Osteocyte (in vitro differentiated cells): ENCODE measurements around the gene PI4KA. TPM values are rescaled to one million over a fixed set of nuclear protein-coding genes. Genes with fewer than 3 reads are reported as not detected.

ENCODE experiments used
- DNase-seq: peaks from one replicate; pipeline ENCODE4 v3.0.0; 2021; ENCODE audit warnings: mixed read lengths; ENCODE audit not compliant: unreplicated experiment; ENCODE audit errors: extremely low spot score
- H3K27ac Mint-ChIP-seq: one replicate; pipeline ENCODE4 v1.8.0; 2021; ENCODE audit warnings: mild to moderate bottlenecking, mixed read lengths; ENCODE audit not compliant: unreplicated experiment
- H3K27me3 Mint-ChIP-seq: one replicate; pipeline ENCODE4 v1.8.0; 2021; ENCODE audit warnings: mixed read lengths; ENCODE audit not compliant: unreplicated experiment
- H3K36me3 Mint-ChIP-seq: one replicate; pipeline ENCODE4 v1.8.0; 2021; ENCODE audit warnings: mixed read lengths; ENCODE audit not compliant: unreplicated experiment
- H3K4me1 Mint-ChIP-seq: one replicate; pipeline ENCODE4 v1.8.0; 2021; ENCODE audit warnings: mixed read lengths; ENCODE audit not compliant: unreplicated experiment
- H3K4me3 Mint-ChIP-seq: one replicate; pipeline ENCODE4 v1.8.0; 2021; ENCODE audit warnings: mild to moderate bottlenecking, moderate library complexity, mixed read lengths; ENCODE audit not compliant: unreplicated experiment
- H3K9me3 Mint-ChIP-seq: one replicate; pipeline ENCODE4 v1.8.0; 2021; ENCODE audit warnings: mixed read lengths; ENCODE audit not compliant: unreplicated experiment
- total RNA-seq: library from RNA; stranded (reverse); gene quantifications from 2 replicates; pipeline ENCODE4 v1.2.1, GENCODE V29; 2021
- TF ChIP-seq, protein P1 (sequence below): fragments of 200-600 bp; sonication (generic); IDR thresholded peaks from 2 replicates; pipeline ENCODE4 v1.5.0; 2021; ENCODE audit warnings: antibody characterized with exemption, mild to moderate bottlenecking, moderate library complexity

PI4KA gene
- total RNA-seq, 1 donor from 2014 or later = 108 TPM

DNA sequence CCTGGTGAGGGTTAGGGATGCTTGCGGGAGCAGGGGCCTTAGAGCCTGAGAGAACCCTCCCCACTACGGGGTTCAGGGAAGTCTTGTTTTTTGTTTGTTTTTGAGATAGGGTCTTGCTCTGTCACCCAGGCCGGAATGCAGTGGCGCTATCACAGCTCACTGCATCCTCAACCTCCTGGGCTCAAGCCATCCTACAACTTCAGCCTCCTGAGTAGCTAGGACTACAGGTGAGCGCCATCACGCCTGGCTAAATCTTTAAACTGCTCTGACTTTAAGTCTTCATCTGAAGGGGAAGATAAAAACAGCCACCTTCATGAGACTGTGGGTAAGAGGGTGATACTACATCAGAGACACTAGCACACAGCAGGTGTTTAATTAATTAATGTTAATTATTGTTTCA, 56.2 kb downstream of the PI4KA start:
- TF ChIP-seq, protein P1, sequence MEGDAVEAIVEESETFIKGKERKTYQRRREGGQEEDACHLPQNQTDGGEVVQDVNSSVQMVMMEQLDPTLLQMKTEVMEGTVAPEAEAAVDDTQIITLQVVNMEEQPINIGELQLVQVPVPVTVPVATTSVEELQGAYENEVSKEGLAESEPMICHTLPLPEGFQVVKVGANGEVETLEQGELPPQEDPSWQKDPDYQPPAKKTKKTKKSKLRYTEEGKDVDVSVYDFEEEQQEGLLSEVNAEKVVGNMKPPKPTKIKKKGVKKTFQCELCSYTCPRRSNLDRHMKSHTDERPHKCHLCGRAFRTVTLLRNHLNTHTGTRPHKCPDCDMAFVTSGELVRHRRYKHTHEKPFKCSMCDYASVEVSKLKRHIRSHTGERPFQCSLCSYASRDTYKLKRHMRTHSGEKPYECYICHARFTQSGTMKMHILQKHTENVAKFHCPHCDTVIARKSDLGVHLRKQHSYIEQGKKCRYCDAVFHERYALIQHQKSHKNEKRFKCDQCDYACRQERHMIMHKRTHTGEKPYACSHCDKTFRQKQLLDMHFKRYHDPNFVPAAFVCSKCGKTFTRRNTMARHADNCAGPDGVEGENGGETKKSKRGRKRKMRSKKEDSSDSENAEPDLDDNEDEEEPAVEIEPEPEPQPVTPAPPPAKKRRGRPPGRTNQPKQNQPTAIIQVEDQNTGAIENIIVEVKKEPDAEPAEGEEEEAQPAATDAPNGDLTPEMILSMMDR = no peak
- H3K27me3 Mint-ChIP-seq = no peaks in the 10 kb centered on the region
- H3K9me3 Mint-ChIP-seq = no peaks in the 10 kb centered on the region
- DNase-seq = no peak
- H3K4me1 Mint-ChIP-seq = peaks cover 9% of the 10 kb centered on the region
- peaks cover 69% of the 10 kb centered on the region for H3K36me3 Mint-ChIP-seq
- H3K4me3 Mint-ChIP-seq = no peak overlapping the region
- H3K27ac Mint-ChIP-seq = no peak overlapping the region

DNA sequence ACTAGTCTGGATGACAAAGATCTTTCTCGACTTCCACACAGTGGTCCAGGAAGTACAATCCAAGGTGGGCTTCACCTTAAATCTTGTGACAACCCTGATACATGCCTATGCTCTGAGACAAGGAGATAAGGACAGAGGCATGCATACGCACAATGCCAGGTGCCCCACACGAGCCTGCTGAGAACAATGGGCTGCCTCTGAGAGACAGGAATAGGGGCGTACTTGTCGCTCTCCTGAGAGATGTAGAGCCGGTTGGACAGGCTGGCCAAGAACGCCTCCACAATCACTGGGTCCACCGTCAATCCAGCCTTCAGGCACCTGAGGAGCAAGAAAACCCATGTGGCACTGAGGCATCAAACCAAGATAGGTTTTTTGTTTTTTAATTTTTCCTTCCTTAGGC, 59.2 kb downstream of the PI4KA start:
- no peaks in the 10 kb centered on the region for H3K4me1 Mint-ChIP-seq
- no peak overlapping the region for H3K4me3 Mint-ChIP-seq
- H3K27ac Mint-ChIP-seq = no peak overlapping the region
- DNase-seq = no peak
- H3K9me3 Mint-ChIP-seq = no peaks in the 10 kb centered on the region
- TF ChIP-seq, protein P1 = no peak
- H3K36me3 Mint-ChIP-seq = peaks cover 71% of the 10 kb centered on the region
- no peaks in the 10 kb centered on the region for H3K27me3 Mint-ChIP-seq

DNA sequence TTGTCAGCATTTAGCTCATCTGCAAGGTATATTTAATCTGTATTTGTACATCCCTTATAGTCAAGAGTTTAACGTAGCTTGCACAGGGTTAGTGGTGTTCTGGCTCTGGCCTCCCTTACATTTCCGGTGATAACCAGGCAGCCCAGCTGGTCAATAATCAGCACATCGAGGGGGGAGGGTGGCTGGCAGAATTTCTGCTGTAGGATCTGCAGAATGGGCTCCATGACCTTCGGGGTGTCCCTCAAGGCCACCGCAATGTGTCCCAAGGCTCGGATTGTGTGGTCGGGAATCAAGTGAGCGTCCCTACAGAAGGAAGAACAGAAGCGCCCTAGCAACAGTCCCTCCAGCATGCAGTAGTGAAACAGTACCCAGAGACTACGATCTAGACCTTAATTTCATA, 59.6 kb downstream of the PI4KA start:
- TF ChIP-seq, protein P1 = no peak
- H3K27ac Mint-ChIP-seq = no peak overlapping the region

DNA sequence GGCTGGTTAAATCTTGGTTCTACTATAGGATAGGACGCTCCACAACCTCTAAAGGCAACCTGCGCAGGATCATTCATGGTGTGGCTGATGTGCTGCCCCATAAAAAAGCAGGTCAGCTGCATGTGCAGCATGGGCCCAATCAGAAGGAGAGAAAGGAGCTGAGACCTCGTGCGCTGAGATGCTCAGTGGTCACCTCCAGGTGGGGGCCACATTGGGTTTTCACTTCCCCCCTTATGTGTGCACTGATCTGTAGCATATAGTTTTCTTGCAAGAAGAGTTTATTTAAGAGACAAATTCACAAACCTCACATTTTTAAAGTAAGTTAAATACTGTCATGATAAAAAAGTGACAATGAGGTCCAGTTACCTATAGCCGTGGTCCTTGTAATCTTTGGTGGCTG, 60.4 kb downstream of the PI4KA start:
- H3K4me3 Mint-ChIP-seq = no peak overlapping the region
- peaks cover 64% of the 10 kb centered on the region for H3K36me3 Mint-ChIP-seq
- no peak overlapping the region for H3K27ac Mint-ChIP-seq
- H3K4me1 Mint-ChIP-seq = no peaks in the 10 kb centered on the region
- no peaks in the 10 kb centered on the region for H3K9me3 Mint-ChIP-seq
- TF ChIP-seq, protein P1 = no peak
- no peak for DNase-seq
- H3K27me3 Mint-ChIP-seq = no peaks in the 10 kb centered on the region

More for the DNA sequence above, 59.6 kb downstream of the PI4KA start:
- Mint-ChIP-seq H3K4me1 (no peaks in the 10 kb centered on the region), H3K9me3 (no peaks in the 10 kb centered on the region), H3K36me3 (peaks cover 68% of the 10 kb centered on the region), H3K4me3 (no peak overlapping the region), H3K27me3 (no peaks in the 10 kb centered on the region)
- DNase-seq = no peak

DNA sequence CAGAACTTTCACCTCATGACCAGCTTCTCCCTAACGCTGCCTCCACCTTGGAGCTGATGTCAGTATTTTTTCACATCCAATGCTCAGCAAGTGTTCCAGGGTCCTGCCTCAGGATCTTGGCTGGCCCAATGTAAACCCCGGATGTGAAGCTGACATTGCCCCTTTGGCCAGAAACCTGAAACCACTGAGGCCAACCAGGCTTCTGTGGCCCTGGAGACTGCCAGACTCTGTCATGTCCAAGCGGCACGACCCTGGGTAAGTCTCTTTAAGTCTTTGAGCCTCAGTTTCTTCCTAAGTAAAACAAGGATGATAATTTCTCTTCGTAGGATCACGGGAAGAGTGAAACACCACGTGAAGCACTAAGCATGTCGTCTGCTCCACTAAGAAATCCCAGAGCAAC, 61.9 kb downstream of the PI4KA start:
- no peak for DNase-seq
- Mint-ChIP-seq H3K9me3 (no peaks in the 10 kb centered on the region), H3K36me3 (peaks cover 61% of the 10 kb centered on the region), H3K4me3 (no peak overlapping the region), H3K27ac (no peak overlapping the region), H3K27me3 (no peaks in the 10 kb centered on the region), H3K4me1 (no peaks in the 10 kb centered on the region)
- TF ChIP-seq, protein P1 = no peak
